Dermis blood vessel endothelial cell (primary cell): ENCODE results near the gene AMZ2. TPM values are rescaled to one million over a fixed set of nuclear protein-coding genes. Genes with fewer than 3 reads are reported as not detected.
"Not testable (repeated sequence)": the region's sequence is repeated elsewhere in the genome, so short reads cannot be mapped to it uniquely, and the experiment has no call there.

Experiments used
- DNase-seq: peaks from one replicate; pipeline ENCODE4 v3.0.0; 2010
- total RNA-seq: library from RNA; depleted of rRNA; stranded (reverse); fragments of >200 nt; gene quantifications from 2 replicates; pipeline ENCODE4 v1.2.3, GENCODE V29; 2014

AMZ2 gene
- total RNA-seq, 1 donor from 2014 or later, result 43.9 TPM

DNA sequence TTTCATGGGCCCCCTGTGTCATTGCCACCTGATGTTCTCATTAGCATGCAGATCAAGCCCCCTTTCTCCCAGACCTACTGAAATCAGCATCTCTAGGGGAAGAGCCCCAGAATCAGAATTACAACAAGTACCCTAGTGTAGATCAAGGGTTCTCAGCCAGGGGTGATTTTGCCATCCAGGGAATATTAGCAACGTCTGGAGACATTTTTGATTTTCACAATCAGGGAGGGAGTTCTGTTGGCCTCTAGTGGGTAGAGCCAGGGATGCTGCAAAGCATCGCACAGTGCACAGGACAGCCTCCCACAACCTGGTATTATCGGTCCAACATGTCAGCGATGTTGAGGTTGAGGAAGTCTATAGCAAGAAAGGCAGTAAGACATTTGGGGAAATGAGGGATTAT is 7.3 kb downstream of the AMZ2 start:
- no peak for DNase-seq

- DNase-seq, result no peak
These were observed 8.1 kb downstream of the AMZ2 start for GRCh38 chr17:68255731-68256538.

DNA sequence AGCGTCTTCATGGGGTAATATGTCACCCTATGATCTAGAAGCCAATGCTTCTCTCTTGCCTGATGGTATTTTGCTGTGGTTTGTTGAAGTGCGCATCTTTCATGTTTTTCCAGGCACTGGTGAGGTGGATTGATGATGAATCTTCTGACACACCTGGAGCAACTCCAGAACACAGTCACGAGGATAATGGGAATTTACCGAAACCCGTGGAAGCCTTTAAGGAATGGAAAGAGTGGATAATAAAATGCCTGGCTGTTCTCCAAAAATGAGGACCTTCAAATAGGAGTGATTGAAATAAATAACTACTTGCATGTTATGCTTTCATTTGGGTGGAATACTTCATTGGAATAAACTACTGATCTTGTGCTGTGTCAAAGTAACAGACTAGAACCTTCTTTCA is 8.9 kb downstream of the AMZ2 start:
- not testable (repeated sequence) for DNase-seq

DNA sequence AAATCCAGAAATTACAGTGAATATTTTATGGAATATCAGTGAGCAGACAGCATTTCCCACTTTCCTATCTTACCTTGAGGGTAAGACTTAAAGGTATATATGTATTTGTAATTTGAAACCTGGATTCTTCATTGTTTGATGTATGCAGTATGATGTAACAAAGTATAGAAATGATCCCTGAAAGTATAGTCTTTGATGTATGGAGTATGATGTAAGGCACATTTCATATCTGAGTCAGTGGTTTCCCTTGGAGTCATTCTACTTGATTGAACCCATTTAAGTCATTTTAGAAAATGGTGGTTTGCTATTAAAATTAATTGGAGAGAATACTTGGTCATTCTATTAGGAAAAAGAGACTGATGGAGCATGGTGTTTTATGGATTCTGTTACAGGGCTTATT is 10.1 kb downstream of the AMZ2 start:
- DNase-seq, result no peak

DNA sequence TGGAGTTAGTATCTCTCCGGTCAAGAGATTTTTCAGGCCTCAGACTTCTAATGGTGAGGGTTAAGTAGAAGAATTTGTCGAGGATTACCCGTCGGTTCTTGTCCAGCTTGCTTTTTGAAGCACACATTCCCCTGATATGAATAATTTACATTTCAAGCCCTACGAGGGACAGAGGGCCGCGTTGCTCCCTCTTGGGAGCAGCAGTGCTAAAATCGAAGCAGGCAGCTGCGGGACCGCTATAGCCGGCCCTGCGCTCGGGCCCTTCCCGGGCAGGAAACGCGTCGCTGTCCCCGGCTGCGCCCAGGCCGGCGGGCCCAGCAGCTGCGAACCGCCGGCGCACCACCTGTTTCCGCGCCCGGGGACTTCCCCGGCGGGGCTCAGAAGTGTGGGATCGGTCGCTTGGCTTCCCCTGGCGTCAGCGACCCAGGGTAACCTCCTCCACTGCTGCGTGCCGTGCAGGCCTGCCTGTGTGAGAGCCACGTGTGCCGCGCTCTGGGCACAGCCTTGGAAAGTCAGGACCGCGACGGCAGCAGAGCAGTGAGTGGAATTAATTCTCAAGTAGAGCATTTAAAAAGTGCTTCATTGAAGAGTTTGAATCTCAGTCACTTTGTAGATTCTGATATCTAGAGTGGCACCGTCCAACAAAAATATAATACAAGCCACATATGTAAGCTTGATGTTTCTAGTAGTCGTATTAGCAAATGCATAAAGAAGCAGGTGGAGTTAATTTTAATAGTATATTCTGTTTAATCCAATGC is 11.2 kb downstream of the AMZ2 start:
- peak; percentile 76 for DNase-seq

- peak; percentile 13 for DNase-seq
These were observed 11.8 kb downstream of the AMZ2 start for GRCh38 chr17:68259648-68259951.

GRCh38 chr17:68260051-68260762 is 12.4 kb downstream of the AMZ2 start:
- DNase-seq, result no peak

DNA sequence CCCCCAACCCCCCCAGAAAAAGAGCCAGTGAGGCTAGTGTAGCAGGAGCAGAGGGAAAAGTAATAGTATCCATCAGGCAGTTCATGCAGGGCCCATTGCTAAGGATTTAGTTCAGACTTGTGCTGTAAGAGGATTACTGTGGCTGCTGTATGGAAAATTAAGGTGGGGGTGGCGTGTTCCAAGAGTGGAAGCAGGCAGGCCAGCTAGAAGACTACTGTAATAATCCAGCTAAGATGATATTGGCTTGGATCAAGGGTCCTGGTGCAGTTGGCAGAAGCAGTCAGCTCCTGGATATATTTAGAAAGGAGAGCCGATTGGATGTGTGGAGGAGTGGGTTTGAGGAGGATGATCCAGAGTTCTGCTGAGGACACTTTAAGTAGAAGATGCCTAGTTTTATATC is 14.6 kb downstream of the AMZ2 start:
- DNase-seq, result not testable (repeated sequence)

DNA sequence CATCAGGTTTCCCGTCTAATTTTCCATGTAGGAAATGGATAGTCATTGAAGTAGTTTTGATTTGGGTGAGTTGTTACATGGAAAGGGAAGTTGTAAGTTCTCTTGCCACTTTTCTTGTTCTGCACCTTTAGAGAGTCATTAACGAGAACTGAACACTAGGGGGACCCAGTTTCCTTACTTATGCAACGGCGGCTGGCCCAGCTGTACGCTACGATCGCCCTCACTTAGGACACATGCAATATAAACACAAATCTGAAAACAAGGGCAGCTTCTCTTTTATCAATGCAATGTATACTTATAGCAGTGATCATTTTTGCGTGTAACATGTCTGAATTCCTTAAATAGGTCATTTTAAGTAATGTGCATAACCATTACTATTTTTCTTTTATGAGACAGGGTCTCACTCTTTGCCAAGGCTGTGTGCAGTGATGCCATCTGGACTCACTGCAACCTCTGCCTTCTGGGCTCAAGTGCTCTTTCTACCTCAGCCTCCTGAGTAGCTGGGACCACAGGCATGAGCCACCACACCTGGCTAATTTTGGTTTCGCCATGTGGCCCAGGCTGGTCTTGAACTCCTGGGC is 15.3 kb downstream of the AMZ2 start:
- DNase-seq, result peak; percentile 56

DNA sequence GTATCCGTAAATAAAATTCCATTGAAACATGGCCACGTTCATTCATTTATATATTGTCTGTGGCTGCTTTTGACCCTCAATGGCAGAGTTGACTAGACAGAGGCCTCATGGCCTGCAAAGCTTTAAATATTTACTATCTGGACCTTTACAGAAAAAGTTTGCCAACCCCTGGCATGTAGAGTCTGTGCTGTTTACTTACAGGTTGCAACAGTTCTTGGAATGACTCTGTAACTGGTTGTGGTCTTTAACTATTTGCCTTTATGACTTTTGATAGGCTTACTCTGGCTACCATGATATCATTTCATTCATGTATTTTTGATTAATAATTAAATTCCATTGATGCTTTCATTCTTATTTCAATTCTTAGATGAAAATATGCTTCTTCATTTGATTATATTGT is 18.0 kb downstream of the AMZ2 start:
- DNase-seq, result not testable (repeated sequence)

DNA sequence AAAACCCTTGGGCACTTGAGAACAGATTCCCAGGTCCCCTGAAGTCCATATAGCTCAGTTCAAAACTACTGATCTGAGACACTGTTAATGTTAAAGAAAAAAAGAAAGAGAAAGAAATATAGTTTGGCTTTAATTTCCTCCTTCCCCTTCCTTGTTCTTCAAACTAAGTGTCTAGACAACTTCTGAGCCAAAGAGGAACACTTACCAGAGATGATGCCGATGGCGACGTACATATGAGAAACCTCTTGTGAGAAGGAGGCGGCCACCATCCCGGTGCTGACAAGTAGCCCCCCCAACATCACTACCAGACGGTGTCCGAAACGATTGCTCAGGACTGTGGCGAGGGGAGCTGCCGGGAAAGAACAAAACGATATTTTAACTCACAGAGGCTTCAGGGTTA is 25.9 kb downstream of the AMZ2 start:
- DNase-seq, result no peak

DNA sequence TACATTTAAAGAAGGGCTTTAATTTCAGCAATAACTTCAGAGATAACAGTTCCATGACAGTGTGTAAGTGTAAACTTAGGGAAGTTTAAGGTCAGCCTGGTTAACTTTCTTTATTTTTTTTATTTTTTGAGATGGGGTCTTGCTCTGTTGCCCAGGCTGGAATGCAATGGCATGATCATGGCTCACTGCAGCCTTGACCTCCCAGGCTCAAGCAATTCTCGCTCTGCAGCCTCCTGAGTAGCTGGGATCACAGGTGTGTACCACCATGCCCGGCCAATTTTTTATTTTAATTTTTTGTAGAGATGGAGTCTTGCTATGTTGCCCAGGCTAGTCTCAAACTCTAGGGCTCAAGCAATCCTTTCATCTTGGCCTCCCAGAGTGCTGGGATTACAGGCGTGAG is 28.5 kb downstream of the AMZ2 start:
- DNase-seq, result not testable (repeated sequence)

GRCh38 chr17:68277807-68278206 is 30.0 kb downstream of the AMZ2 start:
- no peak for DNase-seq

DNA sequence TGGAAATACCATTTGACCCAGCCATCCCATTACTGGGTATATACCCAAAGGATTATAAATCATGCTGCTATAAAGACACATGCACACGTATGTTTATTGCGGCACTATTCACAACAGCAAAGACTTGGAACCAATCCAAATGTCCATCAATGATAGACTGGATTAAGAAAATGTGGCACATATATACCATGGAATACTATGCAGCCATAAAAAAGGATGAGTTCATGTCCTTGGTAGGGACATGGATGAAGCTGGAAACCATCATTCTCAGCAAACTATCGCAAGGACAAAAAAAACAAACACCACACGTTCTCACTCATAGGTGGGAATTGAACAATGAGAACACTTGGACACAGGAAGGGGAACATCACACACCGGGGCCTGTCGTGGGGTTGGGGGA is 34.1 kb downstream of the AMZ2 start:
- not testable (repeated sequence) for DNase-seq

DNA sequence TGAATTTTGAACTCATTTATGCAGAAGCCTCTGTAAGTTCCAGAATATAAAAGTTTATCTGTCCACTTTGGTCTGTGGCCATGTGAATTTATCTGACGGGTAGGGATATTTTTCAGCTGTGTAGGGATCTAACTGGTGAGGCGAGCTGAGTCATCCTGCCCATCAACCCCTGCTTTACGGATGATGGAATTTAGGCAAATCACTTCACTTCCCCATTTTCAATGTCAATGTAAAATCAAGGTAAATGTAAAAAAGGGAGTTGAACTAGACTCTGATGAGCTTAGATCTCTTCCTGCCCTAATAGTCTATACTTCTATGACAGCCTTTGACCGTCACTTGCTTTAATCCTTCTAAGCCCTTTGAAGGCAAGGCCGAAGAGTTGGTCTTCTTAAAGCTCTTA is 40.5 kb downstream of the AMZ2 start:
- no peak for DNase-seq

- peak; percentile 13 for DNase-seq
These were observed 41.0 kb downstream of the AMZ2 start for GRCh38 chr17:68288804-68289203.

GRCh38 chr17:68289473-68289872 is 41.6 kb downstream of the AMZ2 start:
- no peak for DNase-seq

GRCh38 chr17:68289936-68290267 is 42.1 kb downstream of the AMZ2 start:
- no peak for DNase-seq

DNA sequence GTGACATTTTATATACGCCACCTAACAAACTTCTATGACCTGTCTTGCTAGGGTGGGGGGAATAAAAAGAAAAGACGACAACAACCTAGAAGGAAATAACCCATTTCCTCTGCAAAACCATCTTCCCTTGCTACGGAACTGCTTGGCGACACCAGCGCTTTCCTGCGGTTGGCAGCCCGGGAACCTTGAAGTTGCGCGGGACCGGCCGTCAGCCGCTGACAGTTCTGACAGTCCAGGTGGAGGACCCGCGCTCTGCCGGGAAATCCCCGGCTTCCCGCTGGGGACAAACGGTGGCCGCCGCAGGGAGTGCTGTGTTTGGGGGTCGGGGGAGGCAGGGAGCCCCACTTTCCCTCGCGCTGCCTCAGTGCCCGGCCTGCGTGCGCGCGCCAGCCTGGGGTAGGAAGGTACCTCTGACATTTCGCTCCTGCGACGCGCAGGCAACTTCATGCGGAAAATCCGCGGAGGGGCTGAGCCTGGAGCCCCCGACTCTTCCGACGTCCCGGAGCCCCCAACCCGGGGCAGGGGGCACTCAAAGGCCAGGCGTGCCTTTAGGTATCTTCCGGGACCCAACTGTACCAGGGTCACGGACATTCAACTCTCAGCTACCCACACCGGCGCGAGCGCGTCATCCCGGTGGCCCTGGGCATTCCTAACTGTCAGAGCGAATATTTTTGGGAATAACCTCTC is 42.6 kb downstream of the AMZ2 start:
- peak; percentile 42 for DNase-seq

DNA sequence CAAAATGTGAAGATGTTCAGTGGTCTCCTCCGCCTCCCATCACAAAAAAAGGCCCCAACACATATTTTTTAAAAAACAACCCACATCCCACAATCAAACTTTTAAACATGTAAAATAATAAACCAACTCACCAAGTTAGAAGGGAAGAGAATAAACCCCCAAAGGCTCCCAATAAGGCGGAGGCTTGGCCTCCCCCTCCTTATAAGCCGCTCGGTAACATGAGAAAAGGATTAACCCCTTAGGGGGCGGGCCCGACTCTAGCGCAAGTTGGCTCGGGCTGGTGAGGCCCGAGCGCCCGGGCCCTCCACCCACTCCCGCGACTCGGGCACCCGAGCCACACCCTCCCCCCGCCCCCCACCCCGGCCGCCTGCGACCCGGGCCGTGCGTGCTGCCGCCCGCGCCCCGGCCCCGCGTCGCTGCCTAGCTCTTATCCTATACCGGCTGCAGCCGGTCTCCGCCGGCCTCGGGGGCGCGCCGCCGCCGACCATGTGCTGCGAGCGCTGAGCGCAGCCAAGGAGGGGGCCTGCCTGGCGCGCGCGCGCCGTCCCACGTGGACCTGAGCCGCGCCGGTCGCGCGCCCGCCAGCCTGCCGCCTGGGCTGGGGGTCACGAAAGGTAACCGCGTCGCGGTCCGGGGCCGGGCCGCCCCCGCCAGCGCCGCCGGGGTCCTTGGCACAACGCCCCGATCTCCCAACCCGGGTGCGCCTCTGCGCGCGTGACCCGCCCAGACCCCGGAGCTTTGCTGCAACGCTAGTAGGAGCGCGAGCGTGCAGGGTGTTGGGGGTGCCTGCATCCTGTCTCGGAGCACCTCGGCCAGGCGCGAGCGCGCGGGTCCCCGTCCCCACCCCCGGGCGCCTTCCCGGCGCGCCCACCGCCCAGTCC is 43.4 kb downstream of the AMZ2 start, which contains the start of the genes ARSG and SLC16A6:
ARSG (plus strand) TSS at position 541 of the 881 bp plus-strand sequence. CDS start 15,999 bp downstream, outside the sequence.
SLC16A6 (minus strand) TSS at position 173 of the 881 bp plus-strand sequence. CDS start 12,807 bp downstream, outside the sequence.
- DNase-seq, result peak; percentile 86
